HG03571 (cell line): Measurements from ENCODE around the gene WDR20.
"Not testable (repeated sequence)": the region's sequence is repeated elsewhere in the genome, so short reads cannot be mapped to it uniquely, and the experiment has no call there.

ENCODE experiments used
- ATAC-seq: cut with Tn5 transposase; IDR thresholded peaks from one replicate; pipeline ENCODE4 v1.9.1; 2021; ENCODE audit not compliant: unreplicated experiment

The WDR20 gene

GRCh38 chr14:102234331-102235264 lies 94.9 kb downstream of the WDR20 start:
- ATAC-seq: no peak

- ATAC-seq: no peak
Observed at GRCh38 chr14:102235275-102235897, 95.7 kb downstream of the WDR20 start.

GRCh38 chr14:102236026-102236425 lies 96.3 kb downstream of the WDR20 start:
- ATAC-seq: no peak

- no peak for ATAC-seq
Observed at GRCh38 chr14:102238131-102238530, 98.4 kb downstream of the WDR20 start.

- ATAC-seq: no peak
Observed at GRCh38 chr14:102238766-102239165, 99.1 kb downstream of the WDR20 start.

GRCh38 chr14:102239231-102239630 lies 99.5 kb downstream of the WDR20 start:
- ATAC-seq: no peak

GRCh38 chr14:102240481-102240880 lies 100.8 kb downstream of the WDR20 start:
- not testable (repeated sequence) for ATAC-seq

- ATAC-seq: no peak
Observed at GRCh38 chr14:102241147-102241546, 101.5 kb downstream of the WDR20 start.

GRCh38 chr14:102243795-102244194 lies 104.1 kb downstream of the WDR20 start:
- not testable (repeated sequence) for ATAC-seq

- ATAC-seq: no peak
Observed at GRCh38 chr14:102246071-102246470, 106.4 kb downstream of the WDR20 start.

GRCh38 chr14:102248121-102248520 lies 108.4 kb downstream of the WDR20 start:
- ATAC-seq: no peak

GRCh38 chr14:102249041-102249440 lies 109.3 kb downstream of the WDR20 start:
- ATAC-seq: no peak

- no peak for ATAC-seq
Observed at GRCh38 chr14:102249981-102250380, 110.3 kb downstream of the WDR20 start.

GRCh38 chr14:102250636-102251035 lies 110.9 kb downstream of the WDR20 start:
- no peak for ATAC-seq

- no peak for ATAC-seq
Observed at GRCh38 chr14:102251161-102251560, 111.5 kb downstream of the WDR20 start.

GRCh38 chr14:102252834-102253801 lies 113.4 kb downstream of the WDR20 start:
- no peak for ATAC-seq

- no peak for ATAC-seq
Observed at GRCh38 chr14:102255401-102256190, 115.9 kb downstream of the WDR20 start.

- ATAC-seq: no peak
Observed at GRCh38 chr14:102256716-102257115, 117.0 kb downstream of the WDR20 start.

GRCh38 chr14:102258136-102258535 lies 118.4 kb downstream of the WDR20 start:
- no peak for ATAC-seq
